HG03066 (cell line): Measurements from ENCODE around the gene RPH3AL.
"Not testable (repeated sequence)": the region's sequence is repeated elsewhere in the genome, so short reads cannot be mapped to it uniquely, and the experiment has no call there.

Source experiments
- ATAC-seq: cut with Tn5 transposase; IDR thresholded peaks from one replicate; pipeline ENCODE4 v1.9.1; 2021; ENCODE audit warnings: low read depth; ENCODE audit not compliant: unreplicated experiment

RPH3AL gene

DNA sequence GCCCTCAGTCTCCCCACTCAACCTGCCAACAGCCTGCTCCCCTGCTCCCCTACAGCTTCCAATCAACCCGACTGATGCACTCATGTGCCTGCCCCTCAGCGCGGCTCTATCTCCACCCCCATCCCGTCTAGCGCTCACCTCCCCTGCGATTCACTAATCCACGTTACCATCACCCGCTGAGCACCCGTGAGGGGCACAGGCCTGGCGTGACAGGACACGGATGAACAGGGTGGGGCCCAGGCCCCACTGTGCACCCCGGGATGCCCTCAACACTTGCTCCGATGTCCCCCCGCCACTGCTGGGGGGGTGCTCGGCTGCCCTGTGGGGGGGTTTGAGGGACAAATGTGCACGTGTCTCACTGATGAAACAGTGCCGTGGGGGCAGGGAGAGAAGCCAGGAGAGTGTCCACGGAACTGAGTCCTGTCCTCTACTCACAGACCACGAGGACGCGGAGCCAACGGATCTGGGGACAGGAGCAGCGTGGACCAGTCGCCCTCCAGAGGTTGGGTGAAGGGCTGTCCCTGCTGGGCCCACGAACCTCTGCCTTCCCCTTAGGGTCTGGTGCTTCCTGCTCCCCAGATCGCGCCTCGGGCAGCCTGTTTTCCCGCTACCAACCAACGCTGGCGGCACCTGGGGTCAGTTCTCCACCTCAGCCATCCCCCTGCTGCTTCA lies 66.7 kb downstream of the RPH3AL start:
- ATAC-seq: no peak

DNA sequence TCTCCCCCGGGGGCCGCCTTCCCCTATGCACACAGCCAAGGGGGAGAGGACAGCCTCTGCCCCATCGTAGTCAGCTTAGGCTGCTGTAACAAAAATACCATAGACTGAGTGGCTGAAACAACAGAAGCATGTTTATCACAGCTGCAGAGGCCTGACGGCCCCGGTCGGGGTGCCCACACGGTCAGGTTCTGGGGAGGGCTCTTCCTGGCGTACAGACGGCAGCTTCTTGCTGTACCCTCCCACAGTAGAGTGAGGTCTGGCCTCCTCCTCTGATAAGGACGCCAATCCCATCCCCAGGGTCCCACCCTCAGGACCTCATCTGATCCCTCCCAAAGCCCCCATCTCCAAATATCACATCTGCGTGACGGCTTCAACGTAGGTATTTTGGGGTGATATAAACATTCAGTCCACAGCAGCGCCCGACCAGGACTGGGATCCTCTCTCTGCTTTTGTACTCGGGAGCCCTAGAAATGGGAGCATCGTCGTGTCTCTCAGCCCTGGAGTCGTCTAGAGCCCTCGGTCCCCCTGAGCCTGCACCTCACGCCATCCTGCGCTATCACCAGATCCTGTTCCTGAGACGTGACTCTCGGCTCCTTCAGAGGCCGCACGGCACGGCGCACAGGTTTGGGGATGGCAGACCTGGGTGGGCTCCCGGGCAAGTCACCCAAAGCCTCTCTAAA lies 67.8 kb downstream of the RPH3AL start:
- ATAC-seq: no peak

DNA sequence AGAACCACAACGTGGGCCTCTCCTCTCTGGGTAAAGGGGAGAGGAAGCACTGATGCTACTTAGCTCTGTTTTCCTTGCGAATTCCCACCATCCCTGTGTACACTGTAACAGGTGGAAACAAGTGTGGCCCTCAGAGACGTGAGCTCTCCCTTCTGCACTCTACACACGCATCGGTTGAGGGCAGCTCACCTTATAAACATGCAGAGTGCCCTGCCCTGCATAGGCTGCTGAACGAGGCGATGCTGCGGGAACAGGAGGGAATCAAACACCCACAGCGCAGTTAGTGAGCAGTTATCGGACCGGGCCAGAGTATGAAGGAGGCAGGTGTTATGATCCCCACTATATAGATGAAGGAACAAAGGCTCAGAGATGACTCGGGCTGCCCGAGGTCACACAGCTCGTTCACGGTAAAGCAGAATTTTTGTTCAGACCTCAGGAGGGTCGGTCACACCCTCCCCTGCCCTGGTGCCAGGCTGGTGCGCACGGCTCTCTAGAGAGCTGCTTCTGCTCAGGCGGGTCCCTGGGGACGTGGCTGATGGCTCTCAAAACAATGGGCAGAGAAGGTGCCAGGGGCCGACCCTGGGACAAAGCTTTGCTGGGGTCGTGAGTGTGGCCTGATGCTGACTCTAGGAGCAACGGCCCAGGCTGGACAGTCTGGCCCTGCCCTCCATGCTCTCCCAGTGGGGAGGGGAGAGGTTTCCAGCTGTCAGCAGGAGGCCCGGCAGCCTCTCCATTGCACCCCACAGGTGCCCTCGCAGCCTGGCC lies 68.5 kb downstream of the RPH3AL start:
- no peak for ATAC-seq

DNA sequence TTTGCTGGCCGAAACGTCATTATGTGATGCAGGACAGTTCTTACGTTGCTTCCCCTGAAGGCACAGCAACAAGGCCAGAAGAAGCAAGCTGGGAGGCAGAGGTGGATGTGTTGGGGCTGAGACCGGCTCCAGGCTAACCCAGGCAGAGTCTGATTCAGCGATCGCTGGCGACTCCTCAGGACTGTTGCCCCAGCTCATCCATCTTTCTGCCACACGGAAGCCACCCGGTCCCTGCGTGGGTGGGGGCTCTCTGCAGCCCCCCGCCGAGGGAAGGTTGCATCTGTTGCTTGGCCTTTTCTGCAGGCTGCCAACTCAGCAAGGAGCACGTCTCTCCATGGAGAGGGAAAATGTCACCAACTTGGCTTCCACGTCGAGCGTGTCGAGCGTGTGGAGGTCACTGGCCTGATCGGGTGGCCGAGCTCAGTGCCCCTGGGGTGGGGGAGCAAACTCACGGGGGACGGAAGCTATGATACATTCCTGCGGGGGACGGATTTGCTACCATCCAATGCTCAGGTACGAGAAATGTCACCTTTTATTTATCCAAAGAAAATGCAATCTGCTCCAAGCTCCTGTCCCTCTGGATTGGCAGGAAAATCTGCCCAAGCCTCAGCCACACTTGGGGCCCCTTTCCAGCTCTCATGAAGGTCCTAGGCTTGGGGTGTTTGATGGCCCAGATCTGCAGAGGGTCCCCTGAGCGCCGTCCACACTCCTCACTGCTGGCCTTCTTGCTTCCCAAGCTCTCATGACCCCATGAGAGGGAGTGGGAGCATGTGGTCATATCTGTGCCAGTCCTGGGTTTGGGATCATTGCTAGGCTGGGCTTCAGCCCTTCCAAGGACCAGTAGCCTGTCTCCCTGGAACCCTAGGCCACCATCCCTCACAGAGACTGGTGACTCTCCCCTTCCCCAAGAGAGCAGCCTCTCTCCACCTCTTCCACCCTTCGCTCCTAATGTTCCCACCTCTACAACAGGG lies 69.4 kb downstream of the RPH3AL start:
- no peak for ATAC-seq

DNA sequence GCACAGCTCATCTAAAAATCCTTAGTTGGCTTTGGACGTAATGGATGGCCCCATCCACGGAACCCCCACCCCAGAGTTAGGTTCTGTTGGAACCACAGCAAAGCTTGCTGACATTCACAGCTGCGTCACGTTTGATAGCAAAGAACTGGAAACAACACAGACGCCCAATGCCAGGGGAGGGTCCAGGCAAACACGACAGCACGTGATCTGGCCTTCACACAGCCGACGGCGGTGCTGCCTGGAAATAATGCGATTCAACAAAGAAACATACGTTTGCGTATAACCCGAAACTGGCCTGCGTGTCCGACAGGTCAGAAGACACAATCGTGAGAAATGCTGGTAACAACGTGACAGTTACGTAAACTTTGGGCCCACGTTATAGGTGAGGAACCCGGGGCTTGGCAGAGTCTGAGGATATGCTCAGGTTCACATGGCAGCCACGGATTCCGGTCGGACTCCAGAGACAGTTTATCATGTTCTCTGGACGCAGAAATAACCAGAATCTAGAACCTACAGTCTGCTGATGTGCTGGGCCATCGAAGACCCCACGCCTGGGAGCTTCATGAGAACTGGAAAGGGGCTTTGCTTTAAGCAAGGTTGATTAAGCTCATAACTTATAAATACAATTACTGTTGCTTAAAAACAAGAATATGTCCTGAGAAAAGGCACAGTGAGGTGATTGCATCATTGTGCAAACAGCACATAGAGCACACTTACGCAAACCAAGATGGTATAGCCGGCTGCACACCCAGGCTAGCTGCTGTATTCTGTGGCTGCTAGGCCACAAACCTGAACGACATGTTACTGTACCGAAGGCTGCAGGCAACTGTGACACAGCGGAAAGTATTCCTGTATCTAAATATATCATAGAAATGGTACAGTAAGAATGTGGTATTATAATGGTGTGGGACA lies 70.4 kb downstream of the RPH3AL start:
- ATAC-seq: no peak

DNA sequence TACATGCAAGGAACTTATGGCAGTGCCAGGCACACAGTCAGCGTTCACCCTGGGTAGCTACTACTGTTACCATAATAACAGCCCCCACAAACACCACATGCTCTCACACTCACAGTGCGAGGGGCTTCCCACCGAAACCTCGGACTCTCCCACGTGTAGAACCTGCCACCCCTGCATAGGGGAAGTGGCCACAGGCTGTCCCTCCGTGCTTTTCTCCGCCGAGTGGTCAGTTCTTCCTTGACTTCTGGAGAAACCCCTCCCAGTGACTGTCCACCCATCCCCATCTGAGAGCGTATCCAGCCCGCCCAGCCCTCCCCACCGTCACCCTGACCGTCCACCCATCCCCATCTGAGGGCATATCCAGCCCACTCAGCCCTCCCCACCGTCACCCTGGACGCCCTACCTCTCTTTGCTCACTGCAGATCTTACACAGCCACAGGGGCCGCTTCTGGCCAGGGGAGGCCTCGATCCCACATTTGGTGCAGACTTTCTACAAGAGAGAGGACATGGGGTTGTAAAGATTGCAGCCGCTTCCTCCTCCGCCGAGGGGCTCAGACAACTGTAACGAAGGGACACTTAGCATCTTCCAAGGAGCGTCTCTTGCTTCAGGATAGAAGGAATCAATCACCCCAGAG lies 71.1 kb downstream of the RPH3AL start:
- no peak for ATAC-seq

DNA sequence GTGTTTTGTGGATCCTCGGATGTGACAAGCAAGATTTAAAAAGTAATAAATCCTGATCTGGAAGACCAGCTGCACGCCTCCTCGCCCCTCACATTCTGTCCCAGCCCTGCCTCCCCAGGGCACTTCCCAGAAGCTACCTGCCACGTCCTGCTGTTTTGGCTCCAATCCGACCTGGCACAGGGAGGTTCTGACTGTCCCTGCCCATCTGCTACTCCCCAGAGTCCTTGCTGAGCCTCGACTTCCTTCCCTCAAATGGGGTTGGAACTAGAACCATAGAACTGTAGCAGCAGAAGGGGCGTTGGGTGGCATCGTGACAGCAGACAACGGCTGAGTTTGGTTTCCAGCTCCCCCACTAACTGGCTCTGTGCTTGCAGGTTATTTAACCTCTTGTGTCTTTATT lies 71.7 kb downstream of the RPH3AL start:
- ATAC-seq: no peak

DNA sequence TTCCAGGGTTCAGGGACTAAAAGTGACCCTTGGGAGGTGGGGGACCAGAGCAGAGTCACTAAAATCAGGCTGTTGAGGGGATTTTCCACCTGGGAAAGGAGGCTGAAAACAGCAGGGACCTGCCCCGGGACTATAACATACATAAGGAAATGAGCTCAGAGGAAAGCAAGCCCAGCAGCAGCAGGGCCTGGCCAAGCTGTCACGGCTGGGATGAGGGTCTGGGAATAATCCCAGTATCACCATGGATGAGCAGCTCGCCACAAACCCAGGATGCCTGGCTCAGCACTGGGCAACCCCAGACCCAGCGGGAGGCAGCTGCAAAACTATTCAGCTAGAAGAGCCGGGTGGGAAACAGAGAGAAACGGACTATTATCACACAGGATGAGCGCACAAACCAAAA lies 72.4 kb downstream of the RPH3AL start:
- no peak for ATAC-seq

DNA sequence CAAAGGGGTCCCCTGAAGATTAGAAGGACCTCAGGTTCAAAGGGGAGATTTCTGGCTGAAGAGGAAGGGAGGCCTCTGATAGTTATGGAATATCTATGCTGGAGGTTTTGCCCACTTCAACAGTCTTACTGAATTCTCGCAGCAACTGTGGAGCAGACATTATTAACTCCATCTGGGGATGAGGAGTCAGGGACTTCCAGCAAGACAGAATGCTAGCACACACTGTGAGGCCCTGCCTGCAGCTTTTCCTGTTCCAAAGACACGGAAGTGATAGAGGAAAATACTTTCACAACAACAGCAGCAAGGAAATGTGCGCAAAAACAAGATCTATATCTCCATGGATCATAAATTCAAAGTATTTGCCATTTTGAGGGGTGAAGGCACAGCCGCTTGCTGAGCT lies 72.8 kb downstream of the RPH3AL start:
- ATAC-seq: no peak

DNA sequence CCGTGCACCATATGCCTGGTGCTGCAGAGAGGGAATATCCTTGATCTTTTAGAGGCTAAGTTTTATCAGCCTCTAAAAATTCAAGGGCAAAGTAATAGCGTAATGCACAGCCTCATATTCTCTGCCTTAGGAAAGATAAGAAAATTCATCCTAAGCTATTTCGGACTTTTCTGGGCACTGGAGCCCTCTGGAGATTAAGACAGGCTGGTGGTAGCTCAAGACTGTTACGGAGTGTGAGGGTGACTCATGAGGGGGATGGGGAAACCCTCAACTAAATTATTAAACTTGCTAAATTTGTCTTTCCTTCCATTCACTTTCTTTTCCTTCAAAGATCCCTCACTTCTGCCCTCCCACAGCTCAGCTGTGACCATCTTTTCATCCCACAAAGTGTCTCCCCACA lies 73.3 kb downstream of the RPH3AL start:
- no peak for ATAC-seq

DNA sequence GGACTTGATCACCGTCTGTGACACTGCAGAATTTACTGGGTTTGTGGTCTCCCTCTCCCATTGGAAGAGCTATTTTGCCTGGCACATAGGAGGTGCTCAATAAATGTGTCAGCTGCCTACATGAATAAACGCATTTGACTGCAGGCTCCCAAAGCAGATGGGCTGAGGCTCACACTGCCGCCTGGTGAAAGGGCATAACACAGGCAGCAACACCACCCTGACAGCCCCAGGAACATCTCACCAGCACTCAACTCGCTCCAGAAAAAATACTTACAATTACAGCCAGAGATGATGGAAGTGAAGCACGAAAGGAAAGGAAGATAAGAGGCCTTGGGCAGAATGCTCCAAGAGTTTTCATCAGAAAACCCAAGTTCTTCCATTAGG lies 73.9 kb downstream of the RPH3AL start:
- no peak for ATAC-seq

DNA sequence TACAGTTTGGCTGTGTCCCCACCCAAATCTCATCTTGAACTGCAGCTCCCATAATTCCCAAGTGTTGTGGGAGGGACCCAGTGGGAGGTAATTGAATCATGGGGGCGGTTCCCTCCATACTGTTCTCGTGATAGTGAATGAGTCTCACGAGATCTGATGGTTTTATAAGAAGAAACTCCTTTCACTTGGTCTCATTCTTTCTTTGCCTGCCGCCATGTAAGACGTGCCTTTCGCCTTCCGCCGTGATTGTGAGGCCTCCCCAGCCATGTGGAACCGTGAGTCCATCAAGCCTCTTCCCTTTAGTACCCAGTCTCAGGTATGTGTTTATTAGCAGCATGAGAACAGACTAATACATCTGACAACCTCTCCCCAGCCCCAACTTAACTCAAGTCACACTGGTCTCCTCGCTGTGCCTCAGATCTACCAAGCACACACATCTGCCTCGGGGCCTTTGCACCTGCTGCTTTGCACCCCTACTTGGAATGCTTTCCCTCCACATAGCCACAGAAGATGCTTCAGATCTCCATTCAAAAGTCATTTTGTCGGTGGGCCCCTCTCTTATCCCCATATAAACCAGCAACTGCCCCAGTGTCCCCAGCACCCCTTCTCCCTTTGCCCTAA lies 74.4 kb downstream of the RPH3AL start:
- no peak for ATAC-seq

DNA sequence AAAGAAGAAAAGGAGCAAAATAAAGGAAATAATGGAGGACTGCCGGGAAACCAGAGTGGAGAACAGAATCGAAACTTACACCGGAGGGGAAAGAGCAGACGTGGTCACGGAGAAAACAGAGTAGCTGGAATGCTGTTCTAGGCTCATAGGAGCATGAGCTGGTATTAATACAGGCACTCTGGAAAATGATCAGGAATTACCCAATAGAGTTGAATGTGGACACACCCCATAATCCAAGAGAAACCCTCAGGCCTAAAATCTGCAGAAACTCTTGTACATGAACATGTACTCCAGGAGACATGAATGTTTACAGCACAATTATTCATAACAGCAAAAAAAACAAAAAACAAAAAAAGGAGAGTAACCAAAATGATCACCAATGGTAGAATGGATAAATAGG lies 77.7 kb downstream of the RPH3AL start:
- ATAC-seq: no peak

DNA sequence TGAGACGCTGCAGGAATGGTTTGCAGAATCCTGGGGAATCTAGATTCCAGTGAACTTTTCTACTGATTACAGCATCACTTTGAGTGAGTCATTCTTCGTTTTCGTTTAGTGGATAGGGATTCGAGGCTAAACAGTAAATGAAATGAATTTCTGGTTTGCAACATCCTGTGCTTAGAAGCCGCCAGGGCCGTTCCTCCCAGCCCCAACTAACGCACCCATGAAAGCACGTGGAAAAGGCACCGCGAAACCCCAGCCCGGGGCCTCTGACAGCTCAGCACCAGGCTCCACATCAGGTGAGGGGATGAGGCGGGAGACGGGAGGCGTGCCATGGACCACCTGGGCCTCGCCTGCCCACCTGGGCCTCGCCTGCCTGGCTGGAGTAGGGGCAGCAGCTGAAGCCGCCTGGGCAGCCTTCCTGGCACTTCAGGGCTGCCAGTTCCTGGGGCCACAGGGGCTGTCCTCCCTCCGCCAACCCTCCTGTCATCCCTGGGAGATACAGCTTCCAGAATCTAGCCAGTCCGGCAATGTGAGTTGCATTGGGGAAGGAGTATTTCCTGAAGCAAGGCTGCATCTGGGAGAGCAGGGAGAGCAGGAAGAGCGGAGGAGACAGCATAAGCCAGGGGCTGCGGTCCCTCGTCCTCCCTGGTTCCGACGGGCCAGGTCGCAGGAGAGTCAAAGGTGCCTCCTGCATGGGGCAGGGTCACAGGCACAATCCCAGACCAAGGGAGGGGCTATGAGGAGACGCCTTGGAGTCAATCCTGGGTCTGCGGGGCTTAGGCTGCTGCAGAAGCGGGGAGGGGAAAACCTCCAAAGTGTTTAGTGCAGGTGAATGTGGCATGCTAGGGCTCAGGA lies 78.4 kb downstream of the RPH3AL start:
- ATAC-seq: no peak

DNA sequence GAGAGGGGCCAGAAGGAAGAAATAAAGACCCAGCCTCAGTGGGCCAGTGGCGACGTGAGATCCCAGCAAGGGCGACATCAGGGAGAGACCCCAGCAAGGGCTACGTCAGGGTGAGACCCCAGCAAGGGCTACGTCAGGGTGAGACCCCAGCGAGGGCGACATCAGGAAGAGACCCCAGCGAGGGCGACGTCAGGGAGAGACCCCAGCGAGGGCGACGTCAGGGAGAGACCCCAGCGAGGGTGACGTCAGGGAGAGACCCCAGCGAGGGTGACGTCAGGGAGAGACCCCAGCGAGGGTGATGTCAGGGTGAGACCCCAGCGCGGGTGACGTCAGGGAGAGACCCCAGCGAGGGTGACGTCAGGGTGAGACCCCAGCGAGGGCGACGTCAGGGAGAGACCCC lies 79.8 kb downstream of the RPH3AL start:
- not testable (repeated sequence) for ATAC-seq

DNA sequence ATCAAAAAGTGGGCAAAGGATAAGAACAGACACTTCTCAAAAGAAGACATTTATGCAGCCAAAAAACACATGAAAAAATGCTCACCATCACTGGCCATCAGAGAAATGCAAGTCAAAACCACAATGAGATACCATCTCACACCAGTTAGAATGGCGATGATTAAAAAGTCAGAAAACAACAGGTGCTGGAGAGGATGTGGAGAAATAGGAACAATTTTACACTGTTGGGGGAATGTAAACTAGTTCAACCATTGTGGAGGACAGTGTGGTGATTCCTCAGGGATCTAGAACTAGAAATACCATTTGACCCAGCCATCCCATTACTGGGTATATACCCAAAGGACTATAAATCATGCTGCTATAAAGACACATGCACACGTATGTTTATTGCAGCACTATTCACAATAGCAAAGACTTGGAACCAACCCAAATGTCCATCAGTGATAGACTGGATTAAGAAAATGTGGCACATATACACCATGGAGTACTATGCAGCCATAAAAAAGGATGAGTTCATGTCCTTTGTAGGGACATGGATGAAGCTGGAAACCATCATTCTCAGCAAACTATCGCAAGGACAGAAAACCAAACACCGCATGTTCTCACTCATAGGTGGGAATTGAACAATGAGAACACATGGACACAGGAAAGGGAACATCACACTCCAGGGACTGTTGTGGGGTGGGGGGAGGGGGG lies 80.5 kb downstream of the RPH3AL start:
- ATAC-seq: not testable (repeated sequence)
